K562 (cell line): ENCODE data around the gene EML5.

Source experiments
- CEBPB ChIP-seq: fragments of 450-650 bp; IDR thresholded peaks from 2 replicates; pipeline ENCODE4 v1.6.1; 2016; ENCODE audit warnings: missing genetic modification characterization, missing compliant biosample characterization
- EZH2 ChIP-seq: IDR thresholded peaks from 2 replicates; pipeline ENCODE4 v1.6.1; 2012; ENCODE audit warnings: low read depth, mild to moderate bottlenecking, inconsistent platforms, low read length, borderline replicate concordance
- HCFC1 ChIP-seq: IDR thresholded peaks from 2 replicates; pipeline ENCODE4 v1.6.1; 2012; ENCODE audit warnings: low read depth, low read length, improper control_type of control experiment
- HDAC6 ChIP-seq: IDR thresholded peaks from 2 replicates; pipeline ENCODE4 v1.6.1; 2012; ENCODE audit warnings: low read depth, mild to moderate bottlenecking, control low read depth, inconsistent platforms, low read length, moderate library complexity
- ILK ChIP-seq: fragments of 450-650 bp; IDR thresholded peaks from 2 replicates; pipeline ENCODE4 v1.6.1; 2016; ENCODE audit warnings: missing genetic modification characterization, low read depth, mild to moderate bottlenecking, missing compliant biosample characterization, moderate library complexity, borderline replicate concordance
- NFXL1 ChIP-seq: fragments of 450-650 bp; formaldehyde crosslinking; IDR thresholded peaks from 2 replicates; pipeline ENCODE4 v1.4.0; 2021; ENCODE audit warnings: mild to moderate bottlenecking
- PHF8 ChIP-seq: fragments of 200-600 bp; sonication (generic); IDR thresholded peaks from 2 replicates; pipeline ENCODE4 v1.6.1; 2012; ENCODE audit warnings: mixed run types, mild to moderate bottlenecking, inconsistent platforms, low read length, moderate library complexity, borderline replicate concordance
- TF ChIP-seq, protein P1 (sequence below), 3 experiments: IDR thresholded peaks in 2 of 3; conservative IDR thresholded peaks in 1 of 3; 2 replicates each; pipeline ENCODE4 v1.5.1; 2011 to 2012; ENCODE audit warnings: low read length in 3 of 3, mild to moderate bottlenecking in 3 of 3, control low read depth in 2 of 3, improper control_type of control experiment in 1 of 3, inconsistent platforms in 1 of 3, low read depth in 1 of 3, mixed read lengths in 1 of 3, moderate library complexity in 1 of 3; ENCODE audit not compliant: insufficient read depth in 2 of 3
- TF ChIP-seq, protein P2 (sequence below): sonication (generic); formaldehyde crosslinking; IDR thresholded peaks from 2 replicates; pipeline ENCODE4 v1.5.0; 2020; ENCODE audit warnings: missing genetic modification reagents
- TF ChIP-seq, protein P3 (sequence below), 2 experiments: fragments of 450-650 bp in 1 of 2; sonication (generic) in 1 of 2; formaldehyde crosslinking in 1 of 2; IDR thresholded peaks in 1 of 2; conservative IDR thresholded peaks in 1 of 2; 2 replicates each; pipeline versions ENCODE4 v1.6.1 to v1.8.1; 2016 to 2023; ENCODE audit warnings: mild to moderate bottlenecking in 2 of 2, moderate library complexity in 2 of 2, inconsistent platforms in 1 of 2, missing genetic modification reagents in 1 of 2
- TF ChIP-seq, protein P4 (sequence below): fragments of 250-450 bp; sonication (Bioruptor Pico); IDR thresholded peaks from 2 replicates; pipeline ENCODE4 v1.8.0; 2022; ENCODE audit warnings: moderate library complexity, mild to moderate bottlenecking, inconsistent platforms

DNA sequence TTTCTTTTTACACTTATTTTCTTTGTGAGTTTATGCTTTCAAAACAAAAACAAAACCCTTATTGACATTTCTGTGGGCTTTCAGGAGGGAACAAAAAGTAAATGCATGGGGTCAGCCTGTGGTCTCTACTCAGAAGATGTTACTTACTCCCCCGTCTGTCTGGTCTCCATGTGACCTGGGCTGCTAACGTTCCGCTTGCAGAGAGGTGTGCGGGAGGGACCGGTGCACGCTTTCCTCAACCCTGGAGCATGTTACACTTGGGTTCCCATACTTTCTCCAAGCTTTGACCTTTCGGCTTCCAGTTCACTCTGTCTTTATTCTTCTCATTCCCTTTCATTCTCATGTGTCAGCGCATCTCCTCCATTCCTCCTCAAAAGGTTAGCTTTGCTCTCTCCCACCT, 193.4 kb downstream of the EML5 start:
- TF ChIP-seq NFXL1 (no peak), EZH2 (no peak), ILK (no peak), HCFC1 (no peak), PHF8 (no peak), HDAC6 (no peak), CEBPB (no peak)
- TF ChIP-seq, protein P1, sequence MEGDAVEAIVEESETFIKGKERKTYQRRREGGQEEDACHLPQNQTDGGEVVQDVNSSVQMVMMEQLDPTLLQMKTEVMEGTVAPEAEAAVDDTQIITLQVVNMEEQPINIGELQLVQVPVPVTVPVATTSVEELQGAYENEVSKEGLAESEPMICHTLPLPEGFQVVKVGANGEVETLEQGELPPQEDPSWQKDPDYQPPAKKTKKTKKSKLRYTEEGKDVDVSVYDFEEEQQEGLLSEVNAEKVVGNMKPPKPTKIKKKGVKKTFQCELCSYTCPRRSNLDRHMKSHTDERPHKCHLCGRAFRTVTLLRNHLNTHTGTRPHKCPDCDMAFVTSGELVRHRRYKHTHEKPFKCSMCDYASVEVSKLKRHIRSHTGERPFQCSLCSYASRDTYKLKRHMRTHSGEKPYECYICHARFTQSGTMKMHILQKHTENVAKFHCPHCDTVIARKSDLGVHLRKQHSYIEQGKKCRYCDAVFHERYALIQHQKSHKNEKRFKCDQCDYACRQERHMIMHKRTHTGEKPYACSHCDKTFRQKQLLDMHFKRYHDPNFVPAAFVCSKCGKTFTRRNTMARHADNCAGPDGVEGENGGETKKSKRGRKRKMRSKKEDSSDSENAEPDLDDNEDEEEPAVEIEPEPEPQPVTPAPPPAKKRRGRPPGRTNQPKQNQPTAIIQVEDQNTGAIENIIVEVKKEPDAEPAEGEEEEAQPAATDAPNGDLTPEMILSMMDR (IDR thresholded peaks at IDR 0.05 in 2 of 3, conservative IDR thresholded peaks at IDR 0.05 in 1 of 3; ENCODE audit: insufficient read depth in 2 of 3, low read depth in 1 of 3, low read length in 3 of 3), result no peak
- TF ChIP-seq, protein P2, sequence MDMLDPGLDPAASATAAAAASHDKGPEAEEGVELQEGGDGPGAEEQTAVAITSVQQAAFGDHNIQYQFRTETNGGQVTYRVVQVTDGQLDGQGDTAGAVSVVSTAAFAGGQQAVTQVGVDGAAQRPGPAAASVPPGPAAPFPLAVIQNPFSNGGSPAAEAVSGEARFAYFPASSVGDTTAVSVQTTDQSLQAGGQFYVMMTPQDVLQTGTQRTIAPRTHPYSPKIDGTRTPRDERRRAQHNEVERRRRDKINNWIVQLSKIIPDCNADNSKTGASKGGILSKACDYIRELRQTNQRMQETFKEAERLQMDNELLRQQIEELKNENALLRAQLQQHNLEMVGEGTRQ (CRISPR knock-in tag), result no peak
- TF ChIP-seq, protein P3, sequence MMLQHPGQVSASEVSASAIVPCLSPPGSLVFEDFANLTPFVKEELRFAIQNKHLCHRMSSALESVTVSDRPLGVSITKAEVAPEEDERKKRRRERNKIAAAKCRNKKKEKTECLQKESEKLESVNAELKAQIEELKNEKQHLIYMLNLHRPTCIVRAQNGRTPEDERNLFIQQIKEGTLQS (IDR thresholded peaks at IDR 0.05), result no peak
- TF ChIP-seq, protein P3 (CRISPR knock-in tag; conservative IDR thresholded peaks at IDR 0.05), result no peak
- TF ChIP-seq, protein P4, sequence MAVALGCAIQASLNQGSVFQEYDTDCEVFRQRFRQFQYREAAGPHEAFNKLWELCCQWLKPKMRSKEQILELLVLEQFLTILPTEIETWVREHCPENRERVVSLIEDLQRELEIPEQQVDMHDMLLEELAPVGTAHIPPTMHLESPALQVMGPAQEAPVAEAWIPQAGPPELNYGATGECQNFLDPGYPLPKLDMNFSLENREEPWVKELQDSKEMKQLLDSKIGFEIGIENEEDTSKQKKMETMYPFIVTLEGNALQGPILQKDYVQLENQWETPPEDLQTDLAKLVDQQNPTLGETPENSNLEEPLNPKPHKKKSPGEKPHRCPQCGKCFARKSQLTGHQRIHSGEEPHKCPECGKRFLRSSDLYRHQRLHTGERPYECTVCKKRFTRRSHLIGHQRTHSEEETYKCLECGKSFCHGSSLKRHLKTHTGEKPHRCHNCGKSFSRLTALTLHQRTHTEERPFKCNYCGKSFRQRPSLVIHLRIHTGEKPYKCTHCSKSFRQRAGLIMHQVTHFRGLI (CRISPR knock-in tag), result no peak
